HUES48 (cell line): Measurements from ENCODE around the gene ZNF276.
"Not testable (repeated sequence)": the region's sequence is repeated elsewhere in the genome, so short reads cannot be mapped to it uniquely, and the experiment has no call there.

Experiments
- H3K27ac ChIP-seq: one replicate; pipeline ENCODE4 v1.7.0; 2013; ENCODE audit warnings: low read depth, low read length, inconsistent platforms
- H3K27me3 ChIP-seq: 2 replicates; pipeline ENCODE4 v1.6.1; 2013; ENCODE audit warnings: mild to moderate bottlenecking, low read length; ENCODE audit not compliant: control insufficient read depth, insufficient read depth
- H3K36me3 ChIP-seq: 2 replicates; pipeline ENCODE4 v1.6.1; 2013; ENCODE audit warnings: low read length; ENCODE audit not compliant: control insufficient read depth, insufficient read depth
- H3K4me1 ChIP-seq: 2 replicates; pipeline ENCODE4 v1.6.1; 2013; ENCODE audit warnings: mild to moderate bottlenecking, low read length; ENCODE audit not compliant: control insufficient read depth, insufficient read depth
- H3K4me3 ChIP-seq: 2 replicates; pipeline ENCODE4 v1.5.1; 2013; ENCODE audit warnings: mild to moderate bottlenecking, low read depth, low read length
- H3K9ac ChIP-seq: 2 replicates; pipeline ENCODE4 v1.6.1; 2013; ENCODE audit warnings: mild to moderate bottlenecking, low read depth, low read length, moderate library complexity
- H3K9me3 ChIP-seq: 2 replicates; pipeline ENCODE4 v1.6.1; 2013; ENCODE audit warnings: low read length; ENCODE audit not compliant: control insufficient read depth, insufficient read depth

The ZNF276 gene, protein sequence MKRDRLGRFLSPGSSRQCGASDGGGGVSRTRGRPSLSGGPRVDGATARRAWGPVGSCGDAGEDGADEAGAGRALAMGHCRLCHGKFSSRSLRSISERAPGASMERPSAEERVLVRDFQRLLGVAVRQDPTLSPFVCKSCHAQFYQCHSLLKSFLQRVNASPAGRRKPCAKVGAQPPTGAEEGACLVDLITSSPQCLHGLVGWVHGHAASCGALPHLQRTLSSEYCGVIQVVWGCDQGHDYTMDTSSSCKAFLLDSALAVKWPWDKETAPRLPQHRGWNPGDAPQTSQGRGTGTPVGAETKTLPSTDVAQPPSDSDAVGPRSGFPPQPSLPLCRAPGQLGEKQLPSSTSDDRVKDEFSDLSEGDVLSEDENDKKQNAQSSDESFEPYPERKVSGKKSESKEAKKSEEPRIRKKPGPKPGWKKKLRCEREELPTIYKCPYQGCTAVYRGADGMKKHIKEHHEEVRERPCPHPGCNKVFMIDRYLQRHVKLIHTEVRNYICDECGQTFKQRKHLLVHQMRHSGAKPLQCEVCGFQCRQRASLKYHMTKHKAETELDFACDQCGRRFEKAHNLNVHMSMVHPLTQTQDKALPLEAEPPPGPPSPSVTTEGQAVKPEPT

DNA sequence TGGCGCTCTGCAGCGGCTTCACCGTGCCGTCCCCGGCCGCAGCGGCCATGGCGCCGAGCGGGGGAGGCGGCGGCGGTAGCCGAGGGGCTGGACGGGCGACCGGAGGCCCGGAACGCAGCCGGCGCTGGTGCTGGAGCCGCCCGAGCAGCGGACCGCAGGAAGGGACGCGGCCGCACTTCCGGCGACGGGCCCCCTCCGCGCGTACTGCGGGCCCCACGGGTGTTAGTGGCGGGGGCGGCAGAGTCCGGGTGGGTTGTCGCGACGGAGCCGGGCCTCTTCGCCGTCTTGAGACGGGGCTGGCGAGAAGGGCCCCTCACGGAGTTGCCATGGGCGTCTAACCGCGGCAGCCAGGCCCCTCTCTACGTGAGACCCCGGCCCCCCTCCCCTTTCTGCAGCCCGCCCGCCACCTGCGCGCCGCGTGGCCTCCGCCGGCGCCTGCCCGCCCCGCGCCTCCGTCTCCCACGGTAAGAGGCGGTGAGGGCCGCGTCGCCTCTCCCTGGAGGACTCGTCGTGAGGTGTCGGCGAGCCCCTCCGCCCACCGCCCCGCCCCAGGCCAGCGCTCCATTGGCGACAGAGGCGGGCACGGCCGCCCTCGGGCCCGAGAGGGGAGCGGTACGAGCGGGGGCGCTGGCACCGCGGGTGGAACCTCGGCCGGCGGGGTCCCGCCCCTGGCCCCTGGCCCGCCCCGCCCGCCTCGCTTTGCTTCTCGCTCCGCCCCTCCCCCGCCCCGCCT is at the start of gene ZNF276, which contains the start of gene VPS9D1:
Gene ZNF276, plus strand, starts transcription at position 725 of the 733 bp plus-strand sequence. CDS start 104 bp downstream, outside the sequence.
Gene VPS9D1, minus strand, starts transcription at position 86 of the 733 bp plus-strand sequence. Its CDS starts 37 bp downstream, at position 49.
- Histone ChIP-seq H3K9me3 (no peaks in the 10 kb centered on the region), H3K9ac (peak within 1 kb of the TSS; percentile 65), H3K4me3 (peak within 1 kb of the TSS; percentile 75), H3K27ac (peak within 1 kb of the TSS; percentile 88), H3K4me1 (peaks cover 4% of the 10 kb centered on the region; the same call in 1 of the 2 replicates), H3K36me3 (peaks cover 18% of the 10 kb centered on the region; the same call in 1 of the 2 replicates), H3K27me3 (peaks cover 56% of the 10 kb centered on the region)

DNA sequence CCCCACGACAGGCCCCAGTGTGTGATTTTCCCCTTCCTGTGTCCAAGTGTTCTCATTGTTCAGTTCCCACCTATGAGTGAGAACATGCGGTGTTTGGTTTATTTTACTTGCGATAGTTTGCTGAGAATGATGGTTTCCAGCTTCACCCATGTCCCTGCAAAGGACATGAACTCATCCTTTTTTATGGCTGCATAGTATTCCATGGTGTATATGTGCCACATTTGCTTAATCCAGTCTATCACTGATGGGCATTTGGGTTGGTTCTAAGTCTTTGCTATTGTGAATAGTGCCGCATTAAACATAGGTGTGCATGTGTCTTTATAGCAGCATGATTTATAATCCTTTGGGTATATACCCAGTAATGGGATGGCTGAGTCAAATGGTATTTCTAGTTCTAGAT is 49.8 kb upstream of the ZNF276 start:
- H3K9ac ChIP-seq, H3K27me3 ChIP-seq, H3K36me3 ChIP-seq, H3K27ac ChIP-seq, H3K9me3 ChIP-seq, H3K4me3 ChIP-seq, H3K4me1 ChIP-seq: not testable (repeated sequence)

DNA sequence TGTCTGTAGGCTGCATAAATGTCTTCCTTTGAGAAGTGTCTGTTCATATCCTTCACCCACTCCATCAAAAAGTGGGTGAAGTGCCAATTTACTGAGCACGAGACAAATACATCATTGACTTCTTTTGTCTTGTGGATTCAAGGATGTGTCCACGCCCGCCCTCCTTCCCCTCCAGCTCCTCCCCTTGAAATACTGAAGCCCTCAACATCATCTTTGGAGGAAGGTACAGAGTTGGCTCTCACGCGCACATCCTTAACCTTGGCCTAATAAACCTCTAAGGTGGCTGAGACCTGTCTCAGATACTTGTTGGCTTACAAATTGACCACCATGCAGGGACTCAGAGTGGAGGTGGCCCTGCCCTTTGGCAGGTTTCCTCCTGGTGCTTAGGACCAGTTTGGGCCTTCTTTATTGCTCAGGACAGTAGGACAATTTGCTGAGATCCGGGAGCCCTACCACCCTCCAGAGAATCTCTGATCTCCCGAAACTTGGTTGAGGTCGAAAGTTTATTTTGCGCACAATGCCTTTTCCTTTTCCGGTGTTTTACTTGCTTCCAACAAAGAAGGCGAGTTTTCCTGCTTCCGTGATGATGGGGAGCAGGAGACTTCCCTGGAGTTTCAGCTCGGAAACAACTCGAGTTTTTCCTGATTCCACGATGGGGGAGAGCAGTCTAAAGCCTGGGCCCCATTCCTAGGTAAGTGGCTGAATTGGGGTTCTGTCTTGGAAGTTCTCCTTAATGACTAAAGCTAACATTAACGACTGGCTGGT is 49.0 kb upstream of the ZNF276 start:
- Histone ChIP-seq H3K36me3 (no peaks in the 10 kb centered on the region), H3K4me3 (no peak overlapping the region)

DNA sequence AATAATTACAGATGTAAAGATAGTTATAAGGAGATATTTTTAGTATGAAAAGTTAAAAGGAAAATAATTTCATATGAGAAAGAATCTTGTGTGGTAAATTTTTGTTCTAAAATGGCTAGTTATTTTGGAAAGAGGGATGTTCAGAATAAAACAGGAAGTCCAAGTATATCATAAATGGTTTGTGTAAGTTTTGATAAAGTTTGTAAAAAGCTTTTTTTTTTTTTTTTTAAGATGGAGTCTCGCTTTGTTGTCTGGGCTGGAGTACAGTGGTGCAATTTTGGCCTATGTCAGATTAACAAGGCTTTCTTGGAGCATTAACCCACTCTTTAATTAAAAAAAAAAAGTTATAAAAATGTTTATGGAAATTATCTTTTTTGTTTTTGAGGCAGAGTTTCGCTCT is 43.1 kb upstream of the ZNF276 start:
- Histone ChIP-seq H3K4me1 (no peaks in the 10 kb centered on the region), H3K4me3 (no peak overlapping the region), H3K36me3 (0 out of 2 replicates have a peak, but pooled peaks cover 3% of the 10 kb centered on the region), H3K27me3 (no peaks in the 10 kb centered on the region), H3K9me3 (peaks cover 28% of the 10 kb centered on the region), H3K9ac (no peak overlapping the region), H3K27ac (no peak overlapping the region)

More for the DNA sequence above, 49.0 kb upstream of the ZNF276 start:
- no peaks in the 10 kb centered on the region for H3K4me1 ChIP-seq
- H3K9ac ChIP-seq, result no peak overlapping the region
- no peak overlapping the region for H3K27ac ChIP-seq
- H3K9me3 ChIP-seq, result peaks cover 4% of the 10 kb centered on the region
- no peaks in the 10 kb centered on the region for H3K27me3 ChIP-seq

GRCh38 chr16:89685916-89686315 is 35.4 kb upstream of the ZNF276 start:
- H3K9ac ChIP-seq, result no peak overlapping the region
- peaks cover 19% of the 10 kb centered on the region; the same call in 1 of the 2 replicates for H3K36me3 ChIP-seq
- H3K4me3 ChIP-seq, result no peak overlapping the region

GRCh38 chr16:89686520-89687091 is 34.7 kb upstream of the ZNF276 start, which contains the start of gene CDK10:
Gene CDK10, plus strand, starts transcription at chr16:89686689. Its CDS starts 22 bp downstream, at chr16:89686711.
- peak within 1 kb of the TSS; percentile 71 for H3K4me3 ChIP-seq
- peaks cover 24% of the 10 kb centered on the region for H3K36me3 ChIP-seq
- no peaks in the 10 kb centered on the region; the same call in 1 of the 2 replicates for H3K4me1 ChIP-seq
- peak within 1 kb of the TSS; percentile 94 for H3K27ac ChIP-seq
- peak within 1 kb of the TSS; percentile 68 for H3K9ac ChIP-seq
- no peaks in the 10 kb centered on the region for H3K27me3 ChIP-seq
- peaks cover 24% of the 10 kb centered on the region for H3K9me3 ChIP-seq

More at GRCh38 chr16:89685916-89686315, 35.4 kb upstream of the ZNF276 start:
- Histone ChIP-seq H3K9me3 (peaks cover 29% of the 10 kb centered on the region), H3K27me3 (no peaks in the 10 kb centered on the region), H3K4me1 (no peaks in the 10 kb centered on the region; the same call in 1 of the 2 replicates), H3K27ac (no peak overlapping the region)

DNA sequence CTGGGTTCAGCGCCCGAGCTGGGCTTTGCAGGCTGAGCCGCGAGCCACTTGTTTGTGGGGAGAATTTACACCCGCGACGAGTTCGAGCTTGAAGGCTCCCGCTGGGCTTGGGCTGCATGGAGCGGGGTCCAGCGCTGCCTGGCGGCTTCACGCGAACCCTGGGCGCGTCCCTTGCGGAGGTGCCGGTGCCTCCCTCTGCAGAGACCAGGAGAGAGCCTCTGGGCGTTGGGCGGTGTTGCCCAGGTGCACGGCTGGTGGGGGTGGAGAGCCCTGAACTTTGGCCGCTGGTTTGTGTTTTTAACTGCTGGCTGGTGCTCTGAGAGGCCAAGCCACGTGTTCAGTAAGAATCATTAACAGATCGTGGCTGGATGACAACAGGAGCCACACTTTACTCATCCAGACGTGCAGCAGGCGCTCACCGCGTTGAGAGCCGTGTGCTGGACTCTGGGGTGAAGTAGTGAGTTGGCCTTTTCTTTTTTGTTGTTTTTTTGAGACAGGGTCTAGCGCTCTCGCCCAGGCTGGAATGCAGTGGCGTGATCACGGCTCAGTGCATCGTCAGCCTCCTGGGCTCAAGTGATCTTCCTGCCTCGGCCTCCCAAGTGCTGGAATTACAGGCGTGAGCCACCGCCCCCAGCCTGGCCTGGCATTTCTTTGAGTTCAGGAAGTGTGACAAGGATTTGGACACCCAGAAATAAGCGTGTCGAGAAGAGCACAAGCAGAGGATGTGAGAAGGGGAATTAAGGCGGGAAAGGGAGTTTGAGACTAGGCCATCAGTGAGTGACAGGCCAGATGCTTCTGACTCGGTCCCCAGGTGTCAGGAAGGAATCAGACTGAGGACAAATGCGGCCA is 34.0 kb upstream of the ZNF276 start:
- H3K9ac ChIP-seq, result peak overlapping the region; percentile 68
- peaks cover 31% of the 10 kb centered on the region for H3K36me3 ChIP-seq
- peaks cover 21% of the 10 kb centered on the region for H3K9me3 ChIP-seq
- peak overlapping the region; percentile 71 for H3K4me3 ChIP-seq
- peak overlapping the region; percentile 94 for H3K27ac ChIP-seq
- H3K27me3 ChIP-seq, result no peaks in the 10 kb centered on the region
- no peaks in the 10 kb centered on the region; the same call in 1 of the 2 replicates for H3K4me1 ChIP-seq

DNA sequence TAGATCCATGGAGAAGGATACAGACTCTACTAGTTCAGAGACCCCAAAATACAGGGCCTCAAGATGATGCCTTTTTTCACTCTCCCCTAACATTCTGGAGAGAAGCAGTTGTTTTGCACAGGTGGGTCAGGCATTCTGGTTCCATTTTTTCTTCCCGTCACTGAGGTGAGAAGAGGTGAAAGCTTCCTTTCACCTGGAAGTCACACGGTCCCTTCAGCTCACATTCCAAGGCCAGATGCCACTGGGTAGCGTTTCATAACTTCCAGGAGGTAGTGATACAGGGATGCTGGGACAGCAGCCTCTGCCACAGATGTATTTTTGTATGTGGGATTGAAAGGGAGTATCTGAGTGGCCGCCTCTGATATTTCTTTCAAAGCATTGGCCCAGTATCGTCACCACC is 32.9 kb upstream of the ZNF276 start:
- Histone ChIP-seq H3K36me3 (peaks cover 35% of the 10 kb centered on the region), H3K9me3 (peaks cover 17% of the 10 kb centered on the region), H3K4me1 (no peaks in the 10 kb centered on the region; the same call in 1 of the 2 replicates), H3K9ac (no peak overlapping the region), H3K27ac (no peak overlapping the region), H3K4me3 (no peak overlapping the region), H3K27me3 (no peaks in the 10 kb centered on the region)

DNA sequence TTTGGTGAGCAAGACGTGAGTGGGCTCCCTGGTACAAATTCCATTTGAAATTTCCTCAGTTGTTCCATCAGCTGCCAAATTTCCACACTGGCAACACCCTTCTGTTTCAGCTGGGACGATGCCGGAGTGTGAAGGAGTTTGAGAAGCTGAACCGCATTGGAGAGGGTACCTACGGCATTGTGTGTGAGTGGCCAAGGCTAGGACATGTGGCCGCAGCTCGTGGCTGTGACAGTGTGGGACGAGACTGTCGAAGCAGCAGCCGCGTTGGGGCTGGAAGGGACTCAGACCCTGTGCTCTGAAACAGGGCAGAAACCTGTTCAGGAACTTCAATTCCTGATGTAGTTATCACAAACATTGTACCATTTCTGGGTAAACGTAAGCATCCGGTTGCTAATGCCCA is 32.2 kb upstream of the ZNF276 start:
- no peaks in the 10 kb centered on the region; the same call in 1 of the 2 replicates for H3K4me1 ChIP-seq
- no peak overlapping the region for H3K4me3 ChIP-seq
- no peak overlapping the region for H3K9ac ChIP-seq
- no peak overlapping the region for H3K27ac ChIP-seq
- H3K36me3 ChIP-seq, result peaks cover 43% of the 10 kb centered on the region
- peaks cover 14% of the 10 kb centered on the region for H3K9me3 ChIP-seq
- H3K27me3 ChIP-seq, result no peaks in the 10 kb centered on the region
